Heart left ventricle (tissue), 16 donors: ENCODE data around the gene TRPC1. TPM values are rescaled to one million over a fixed set of nuclear protein-coding genes. Genes with fewer than 3 reads are reported as not detected.
A peak's percentile ranks its signal among the peaks of the same experiment; 100 is the strongest.

Source experiments
- ATAC-seq, 4 donors: fragments of 200-7000 bp; cut with Tn5 transposase; one replicate each; pipeline ENCODE4 v1.9.1; 2020 to 2022; ENCODE audit warnings: moderate library complexity in 4 of 4, mild to moderate bottlenecking in 3 of 4, moderate number of reproducible peaks in 1 of 4
- DNase-seq, 5 donors: peaks; one replicate each; pipeline ENCODE4 v3.0.0-alpha.2; 2020
- H3K27ac ChIP-seq, 12 donors: fragments of 200-600 bp; sonication (generic) in 4 of 12; one replicate each; pipeline versions ENCODE4 v1.5.0 to v1.8.0; 2016 to 2022; ENCODE audit warnings: mild to moderate bottlenecking in 2 of 12
- H3K27me3 ChIP-seq, 9 donors: fragments of 200-600 bp; sonication (generic) in 2 of 9; one replicate each; pipeline versions ENCODE4 v1.5.1 to v1.8.0; 2016 to 2022; ENCODE audit warnings: mild to moderate bottlenecking in 3 of 9
- H3K36me3 ChIP-seq, 9 donors: fragments of 200-600 bp; sonication (generic) in 2 of 9; one replicate each; pipeline versions ENCODE4 v1.5.0 to v1.8.0; 2018 to 2022; ENCODE audit warnings: mild to moderate bottlenecking in 2 of 9
- H3K4me1 ChIP-seq, 12 donors: fragments of 200-600 bp; sonication (generic) in 4 of 12; one replicate each; pipeline versions ENCODE4 v1.5.0 to v1.8.0; 2016 to 2022; ENCODE audit warnings: mild to moderate bottlenecking in 3 of 12
- H3K4me3 ChIP-seq, 12 donors: fragments of 200-600 bp; sonication (generic) in 4 of 12; one replicate each; pipeline versions ENCODE4 v1.5.0 to v1.8.0; 2017 to 2022; ENCODE audit warnings: mild to moderate bottlenecking in 9 of 12, moderate library complexity in 4 of 12
- H3K9me3 ChIP-seq, 12 donors: fragments of 200-600 bp; sonication (generic) in 4 of 12; one replicate each; pipeline versions ENCODE4 v1.5.0 to v1.8.0; 2016 to 2022; ENCODE audit warnings: mild to moderate bottlenecking in 1 of 12
- POLR2A ChIP-seq, 2 donors: fragments of 450-650 bp; IDR thresholded peaks; one replicate each; pipeline ENCODE4 v1.6.1; 2017; ENCODE audit warnings: antibody characterized with exemption in 2 of 2, mild to moderate bottlenecking in 2 of 2, moderate library complexity in 2 of 2
- WGBS, 4 donors: extraction: QIAGEN DNeasy Blood & Tissue Kit in 2 of 4; methylation state at CpG; one replicate each; pipeline versions ENCODE4 v1.1.5 to v1.1.7; 2013 to 2018; 5-methylcytosine and 5-hydroxymethylcytosine counted together
- intact Hi-C, 10 donors: fragments of 100-400 bp; cut with DNase I; formaldehyde crosslinking; loops; one replicate each; pipeline versions ENCODE4 v1.11.1 to v1.14.2; 2022
- long read RNA-seq, 3 donors: library from polyadenylated mRNA; unstranded; transcript quantifications; one replicate each; pipeline ENCODE4 v2.0.0, GENCODE V29; 2020 to 2021
- polyA plus RNA-seq, 2 donors: library from polyadenylated mRNA; stranded (reverse); fragments of 200-250 nt; gene quantifications; one replicate each; pipeline ENCODE4 v1.2.3, GENCODE V29; 2013
- total RNA-seq, 9 donors: library from RNA; depleted of rRNA in 2 of 9; stranded (reverse); fragments of >200 nt in 2 of 9; fragmentation: NEBNext Ultra II Directional in 3 of 9; extraction: Animal tissue kit (Norgen Biotek cat#: 25700) in 3 of 9; gene quantifications; one replicate each; pipeline versions ENCODE4 v1.1.0 to v1.2.4, GENCODE V29; 2016 to 2023
- TF ChIP-seq, protein P1 (sequence below), 12 donors: fragments of 200-600 bp; sonication (generic) in 4 of 12; IDR thresholded peaks; one replicate each; pipeline versions ENCODE4 v1.5.0 to v1.8.0; 2018 to 2022; ENCODE audit warnings: antibody characterized with exemption in 12 of 12, mild to moderate bottlenecking in 5 of 12
- donor health status: ischemic (EF 13 %, LVEDD 7.1; RV severe dilation, severe dysfunction).
- donor health status: healthy with polysubstance abuse.
- donor health status: DM: no; HTN: yes; CAD: no.
- donor health status: DM: no; HTN: no; CAD: no.
- donor health status: ischemic (EF 25% LVEDD 6.9; RV normal size, moderate dysfunction).
- donor health status: ischemic (EF 25% LVEDD 5.7; RV mildly dilated, moderate dysfunction).
- donor health status: healthy.
- donor health status: DM: yes; HTN: yes; CAD: no.
- donor health status: ischemic (EF 35%, LVEDD 5.7; RV mildly dilated, moderate dysfunction).
- donor health status: nonischemic (EF 11% LVEDD 7.7; RV severe dilation, severe dysfunction).
- donor health status: DM: yes; HTN: yes; CAD: no.
- donor health status: PGD.
- donor health status: ischemic (EF 29% LVEDD 5.4; RV normal size, mild dysfunction).
- donor health status: nonischemic (EF 23%, LVEDD 6.1; RV moderate dilation, normal function).

Gene TRPC1
- total RNA-seq (10 to 100 TPM in 5 of 9 donors, 1 to 10 TPM in 4; 5.9 to 14.2 (median 11.2) TPM), polyA plus RNA-seq (1 to 10 TPM; 3.0 to 9.6 TPM)
- long read RNA-seq, donor 1, full-length matches to known transcripts: 3 of 8 reads
- long read RNA-seq, donor 1, partial matches to known transcripts: 1 of 8 reads
- long read RNA-seq, donor 1, other reads (novel, unspliced or antisense): 4 of 8 reads
- long read RNA-seq, donor 2, partial matches to known transcripts: 1 of 3 reads
- long read RNA-seq, donor 2, other reads (novel, unspliced or antisense): 2 of 3 reads
- long read RNA-seq, donor 3, full-length matches to known transcripts: 8 of 15 reads
- long read RNA-seq, donor 3, partial matches to known transcripts: 4 of 15 reads
- long read RNA-seq, donor 3, other reads (novel, unspliced or antisense): 3 of 15 reads

GRCh38 chr3:142723968-142724681 is at the start of gene TRPC1:
TSS of gene TRPC1 (plus strand) at chr3:142724034. CDS start at chr3:142724560, 526 bp downstream.
- Histone ChIP-seq H3K36me3 (peaks cover 0 to 5% (median 0%) of the 10 kb centered on the region in 9 donors), H3K4me3 (peak within 1 kb of the TSS; percentile 72 to 96 (median 80)), H3K9me3 (peaks cover 0 to 4% (median 0%) of the 10 kb centered on the region in 12 donors), H3K4me1 (peaks cover 0 to 21% (median 6%) of the 10 kb centered on the region in 12 donors), H3K27ac (peak within 1 kb of the TSS; percentile 82 to 99 (median 91)), H3K27me3 (peaks cover 0 to 14% (median 0%) of the 10 kb centered on the region in 9 donors)
- peak; percentile 77 to 84 (median 83) for DNase-seq
- intact Hi-C loops: loop anchor here in 7 of 10 donors (2.0 to 10.0 kb wide), 7 partner anchors 127 to 281 kb away; partner anchors contain the start of genes PLS1 (in 4 of the 7), U2SURP (in 2 of the 7) and ATR (in 1 of the 7)
- TF ChIP-seq, protein P1, sequence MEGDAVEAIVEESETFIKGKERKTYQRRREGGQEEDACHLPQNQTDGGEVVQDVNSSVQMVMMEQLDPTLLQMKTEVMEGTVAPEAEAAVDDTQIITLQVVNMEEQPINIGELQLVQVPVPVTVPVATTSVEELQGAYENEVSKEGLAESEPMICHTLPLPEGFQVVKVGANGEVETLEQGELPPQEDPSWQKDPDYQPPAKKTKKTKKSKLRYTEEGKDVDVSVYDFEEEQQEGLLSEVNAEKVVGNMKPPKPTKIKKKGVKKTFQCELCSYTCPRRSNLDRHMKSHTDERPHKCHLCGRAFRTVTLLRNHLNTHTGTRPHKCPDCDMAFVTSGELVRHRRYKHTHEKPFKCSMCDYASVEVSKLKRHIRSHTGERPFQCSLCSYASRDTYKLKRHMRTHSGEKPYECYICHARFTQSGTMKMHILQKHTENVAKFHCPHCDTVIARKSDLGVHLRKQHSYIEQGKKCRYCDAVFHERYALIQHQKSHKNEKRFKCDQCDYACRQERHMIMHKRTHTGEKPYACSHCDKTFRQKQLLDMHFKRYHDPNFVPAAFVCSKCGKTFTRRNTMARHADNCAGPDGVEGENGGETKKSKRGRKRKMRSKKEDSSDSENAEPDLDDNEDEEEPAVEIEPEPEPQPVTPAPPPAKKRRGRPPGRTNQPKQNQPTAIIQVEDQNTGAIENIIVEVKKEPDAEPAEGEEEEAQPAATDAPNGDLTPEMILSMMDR (IDR thresholded peaks at IDR 0.05): no peak
- TF ChIP-seq POLR2A (IDR thresholded peaks at IDR 0.05): peak; percentile 86 to 92
- peak; percentile 80 to 96 (median 94) for ATAC-seq
- 0 to 1% (median 1%) methylated on average over 15 to 73 of the region's 73 CpGs for WGBS, 4 donors

- ATAC-seq: no peak
- no peaks in the 10 kb centered on the region for H3K9me3 ChIP-seq
- TF ChIP-seq POLR2A (IDR thresholded peaks at IDR 0.05): no peak
- H3K4me1 ChIP-seq: no peaks in the 10 kb centered on the region
- 49 to 70% (median 60%) methylated on average over 2 of the region's 2 CpGs for WGBS, 4 donors
- intact Hi-C loops: no loop called here
- H3K27me3 ChIP-seq: no peaks in the 10 kb centered on the region
- H3K36me3 ChIP-seq: no peaks in the 10 kb centered on the region
- no peak for DNase-seq
- H3K27ac ChIP-seq: no peak overlapping the region
- no peak overlapping the region for H3K4me3 ChIP-seq
These were observed 47.7 kb upstream of the TRPC1 start for GRCh38 chr3:142676151-142676550.

DNA sequence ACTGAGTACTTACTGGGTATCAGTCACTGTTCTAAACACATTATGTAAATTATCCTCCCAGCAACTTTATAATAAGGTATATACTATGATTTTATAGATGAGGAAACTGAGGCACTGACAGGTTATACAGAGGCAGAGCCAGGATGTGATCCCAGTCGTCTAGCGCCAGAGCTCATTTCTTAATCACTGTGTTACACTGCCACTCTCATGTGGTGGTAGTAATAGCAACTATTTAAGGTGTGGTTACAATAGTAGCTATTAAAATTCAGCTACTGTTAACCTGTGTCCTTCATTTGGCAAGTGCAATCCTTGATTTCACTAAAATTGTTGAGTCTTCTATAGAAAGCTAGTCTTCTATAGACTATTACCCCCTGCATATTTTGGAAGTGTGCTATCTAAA is 43.1 kb upstream of the TRPC1 start:
- no peaks in the 10 kb centered on the region for H3K36me3 ChIP-seq
- intact Hi-C loops: no loop called here
- H3K4me1 ChIP-seq: no peaks in the 10 kb centered on the region
- DNase-seq (no peak), ATAC-seq (no peak)
- no peak overlapping the region for H3K27ac ChIP-seq
- no peaks in the 10 kb centered on the region for H3K9me3 ChIP-seq
- WGBS, 4 donors: 71 to 90% (median 81%) methylated on average over 2 of the region's 2 CpGs
- H3K27me3 ChIP-seq: no peaks in the 10 kb centered on the region
- TF ChIP-seq POLR2A (IDR thresholded peaks at IDR 0.05): no peak
- TF ChIP-seq, protein P1 (IDR thresholded peaks at IDR 0.05): no peak
- H3K4me3 ChIP-seq: no peak overlapping the region

DNA sequence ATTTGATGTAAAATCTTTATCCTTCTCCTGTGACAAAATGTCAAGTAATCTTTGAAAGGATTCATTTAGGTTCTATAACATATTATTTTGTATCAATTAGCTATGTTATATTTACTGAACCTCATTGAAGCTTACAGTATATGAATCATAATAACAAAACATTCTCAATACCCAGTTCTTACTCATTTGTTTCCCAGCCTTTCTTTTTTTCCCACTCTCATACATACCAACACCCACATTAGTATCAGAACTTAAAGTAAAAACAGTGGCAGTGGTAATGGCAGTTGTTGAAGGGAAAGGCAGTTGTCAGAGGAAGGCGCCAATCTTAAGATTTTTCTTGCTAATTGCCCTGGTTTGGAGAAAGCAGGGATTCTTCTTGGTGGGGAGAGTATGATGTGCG is 33.2 kb upstream of the TRPC1 start:
- H3K9me3 ChIP-seq: no peaks in the 10 kb centered on the region
- TF ChIP-seq, protein P1 (IDR thresholded peaks at IDR 0.05): no peak
- no peak for TF ChIP-seq POLR2A (IDR thresholded peaks at IDR 0.05)
- intact Hi-C loops: no loop called here
- H3K27me3 ChIP-seq: no peaks in the 10 kb centered on the region
- ATAC-seq: no peak
- H3K4me1 ChIP-seq: no peaks in the 10 kb centered on the region
- DNase-seq: no peak
- H3K36me3 ChIP-seq: no peaks in the 10 kb centered on the region
- no peak overlapping the region for H3K27ac ChIP-seq
- H3K4me3 ChIP-seq: no peak overlapping the region
- WGBS, 4 donors: 90 to 96% (median 93%) methylated on average over 2 of the region's 2 CpGs
